GM18867 (cell line): ENCODE measurements around the gene OBSCN.
"Not testable (repeated sequence)": the region's sequence is repeated elsewhere in the genome, so short reads cannot be mapped to it uniquely, and the experiment has no call there.

Source experiments
- ATAC-seq: cut with Tn5 transposase; IDR thresholded peaks from one replicate; pipeline ENCODE4 v1.9.1; 2021; ENCODE audit warnings: mild to moderate bottlenecking, moderate library complexity; ENCODE audit not compliant: unreplicated experiment

Gene OBSCN

GRCh38 chr1:228171221-228171891 is 36.5 kb upstream of the OBSCN start:
- ATAC-seq = no peak

DNA sequence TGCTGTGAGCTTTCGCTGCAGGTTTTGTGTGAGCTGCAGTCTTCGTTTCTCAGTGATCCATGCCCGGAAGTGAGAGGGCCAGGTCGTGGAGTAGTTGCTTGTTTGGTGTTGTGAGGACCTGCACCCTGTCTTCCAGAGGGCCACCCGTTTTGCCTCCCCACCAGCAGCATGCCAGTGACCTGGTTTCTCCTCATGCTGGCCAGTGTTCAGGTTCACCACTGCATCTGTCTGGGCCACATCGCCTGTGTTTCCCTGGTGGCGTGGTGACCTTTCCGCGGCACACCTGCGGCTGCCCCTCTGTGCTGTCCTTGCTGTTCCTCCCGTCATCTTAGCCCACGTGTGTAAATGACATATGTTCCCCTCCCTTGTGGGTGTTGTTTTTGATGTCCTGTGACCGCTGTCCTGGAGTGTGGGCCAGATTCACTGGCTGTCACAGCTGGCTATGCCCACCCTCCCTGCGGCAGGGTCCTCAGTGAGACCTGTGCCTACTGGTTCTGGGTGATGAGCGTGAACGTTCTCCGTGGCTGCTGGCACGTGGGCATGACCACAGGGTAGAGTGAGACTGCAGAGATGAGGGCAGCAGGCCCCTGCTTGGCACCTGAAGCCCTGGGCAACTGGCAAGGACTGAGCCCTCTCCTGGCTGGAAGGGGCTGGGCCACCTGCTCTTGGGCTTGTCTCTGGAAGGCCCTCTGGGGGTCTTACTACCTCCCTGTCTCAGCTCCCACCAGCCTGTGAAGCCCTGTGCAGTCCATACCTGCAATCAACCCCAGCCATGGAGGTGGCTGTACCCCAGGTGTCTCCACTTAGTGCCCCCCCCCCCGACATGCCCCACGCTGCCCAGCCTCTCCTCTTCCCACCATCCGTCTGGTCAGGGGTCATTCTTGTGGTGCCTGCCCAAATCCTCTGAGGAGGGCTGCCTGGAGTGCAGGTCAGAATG is 35.0 kb upstream of the OBSCN start:
- no peak for ATAC-seq

DNA sequence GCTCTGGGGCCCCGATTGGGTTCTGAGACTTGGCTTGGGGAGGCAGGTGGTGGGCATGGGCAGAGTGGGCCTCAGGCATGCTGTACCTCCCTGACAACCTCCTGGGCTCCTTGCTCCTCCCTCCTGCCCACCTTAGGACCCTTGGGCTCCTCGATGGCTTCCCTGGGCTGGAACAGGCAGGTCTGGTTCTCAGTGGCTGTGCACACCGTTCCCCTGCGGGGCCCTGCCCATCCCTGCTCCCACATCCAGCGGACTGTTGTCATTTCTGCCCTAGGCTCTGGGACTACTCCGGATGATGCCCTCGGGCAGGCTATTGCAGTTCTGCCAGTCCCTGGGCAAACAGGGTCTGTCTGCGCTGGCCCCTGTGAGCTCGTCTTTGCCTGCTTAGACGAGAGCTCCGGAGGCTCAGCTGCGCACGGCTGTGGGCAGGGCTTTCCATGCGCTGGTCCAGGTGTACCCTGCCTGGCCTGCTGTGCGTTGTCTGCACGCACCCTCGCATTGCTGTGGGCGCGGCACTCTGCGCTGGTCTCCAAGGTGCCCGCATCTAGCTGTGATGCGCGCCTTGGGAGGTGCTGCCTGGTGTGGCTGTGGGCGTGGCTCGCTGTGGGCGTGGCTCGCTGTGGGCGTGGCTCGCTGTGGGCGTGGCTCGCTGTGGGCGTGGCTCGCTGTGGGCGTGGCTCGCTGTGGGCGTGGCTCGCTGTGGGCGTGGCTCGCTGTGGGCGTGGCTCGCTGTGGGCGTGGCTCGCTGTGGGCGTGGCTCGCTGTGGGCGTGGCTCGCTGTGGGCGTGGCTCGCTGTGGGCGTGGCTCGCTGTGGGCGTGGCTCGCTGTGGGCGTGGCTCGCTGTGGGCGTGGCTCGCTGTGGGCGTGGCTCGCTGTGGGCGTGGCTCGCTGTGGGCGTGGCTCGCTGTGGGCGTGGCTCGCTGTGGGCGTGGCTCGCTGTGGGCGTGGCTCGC is 34.0 kb upstream of the OBSCN start:
- ATAC-seq = not testable (repeated sequence)

DNA sequence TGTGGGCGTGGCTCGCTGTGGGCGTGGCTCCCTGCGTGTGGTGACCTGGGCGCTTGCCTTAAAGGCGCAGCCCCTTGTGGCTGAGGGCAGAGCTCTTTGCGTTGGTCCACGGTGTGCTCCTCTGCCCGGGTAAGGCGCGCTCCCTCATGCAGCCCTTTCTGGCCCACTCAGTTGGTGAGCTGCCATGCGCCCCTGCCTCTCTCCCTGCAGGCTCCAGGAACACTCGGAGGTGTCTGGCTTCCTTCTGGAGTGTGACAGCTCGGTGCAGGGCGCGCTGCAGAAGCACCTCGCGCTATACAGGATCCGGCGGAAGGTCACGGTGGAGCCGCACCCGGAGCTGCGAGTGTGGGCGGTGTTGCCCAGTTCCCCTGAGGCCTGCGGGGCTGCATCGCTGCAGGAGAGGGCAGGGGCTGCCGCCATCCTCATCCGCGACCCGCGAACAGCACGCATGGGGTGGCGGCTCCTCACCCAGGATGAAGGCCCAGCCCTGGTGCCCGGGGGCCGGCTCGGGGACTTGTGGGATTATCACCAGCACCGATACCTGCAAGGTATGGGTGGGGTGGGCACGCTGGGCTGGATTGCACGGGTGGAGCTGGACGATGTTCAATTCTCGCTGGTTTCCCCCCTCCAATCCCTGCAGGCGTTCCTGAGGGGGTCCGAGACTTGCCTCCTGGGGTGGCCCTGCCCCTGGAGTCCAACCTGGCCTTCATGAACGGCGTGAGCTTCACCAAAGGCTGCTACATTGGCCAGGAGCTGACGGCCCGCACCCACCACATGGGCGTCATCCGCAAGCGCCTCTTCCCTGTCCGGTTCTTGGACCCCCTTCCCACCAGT is 33.1 kb upstream of the OBSCN start:
- ATAC-seq = no peak

DNA sequence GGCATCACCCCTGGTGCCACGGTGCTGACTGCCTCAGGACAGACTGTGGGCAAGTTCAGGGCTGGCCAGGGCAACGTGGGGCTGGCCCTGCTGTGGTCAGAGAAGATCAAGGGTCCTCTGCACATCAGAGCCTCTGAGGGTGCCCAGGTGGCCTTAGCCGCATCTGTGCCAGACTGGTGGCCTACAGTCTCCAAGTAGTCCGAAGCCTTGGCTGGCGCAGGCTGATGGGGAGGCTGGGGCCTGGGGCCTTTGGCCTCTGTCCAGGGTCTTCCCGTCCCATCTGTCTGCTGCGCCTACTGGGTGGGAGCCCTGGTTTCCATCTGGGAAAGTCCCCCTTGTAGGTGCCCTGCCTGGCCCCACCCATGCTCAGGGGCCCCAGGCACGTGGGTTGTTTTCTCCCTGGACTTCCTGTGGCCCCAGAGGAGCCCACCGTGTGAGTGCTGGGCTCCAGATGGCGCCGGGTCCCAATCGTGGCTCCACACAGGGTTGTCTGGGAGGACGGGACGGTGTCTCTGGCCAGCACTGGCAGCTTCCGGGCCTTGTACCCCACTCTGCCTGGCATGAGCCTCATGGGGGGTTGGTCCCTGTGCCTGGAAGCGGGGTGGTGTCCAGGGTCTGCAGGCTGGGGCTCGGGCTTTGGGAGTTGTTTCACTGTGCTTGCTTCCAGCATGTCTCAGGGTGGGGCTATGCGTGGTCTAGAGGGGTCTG is 32.4 kb upstream of the OBSCN start:
- ATAC-seq = no peak

DNA sequence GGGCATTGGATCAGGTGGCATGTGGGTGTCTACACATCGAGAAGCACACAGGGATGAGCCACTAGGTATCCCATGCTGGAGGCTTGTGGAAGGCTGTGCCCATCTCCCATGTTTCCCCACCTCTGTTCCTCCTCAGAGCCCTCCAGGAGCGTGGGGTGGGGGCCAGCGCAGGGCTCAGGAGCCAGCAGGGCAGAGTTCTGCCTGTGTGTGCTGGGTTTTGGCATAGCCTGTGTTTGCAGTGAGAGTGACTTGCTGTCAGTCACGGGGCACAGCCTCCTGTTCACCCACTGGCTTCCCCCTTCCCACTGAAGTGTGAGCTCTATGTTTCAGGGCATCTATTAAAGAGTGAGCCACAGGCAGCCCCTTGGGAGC is 31.8 kb upstream of the OBSCN start:
- ATAC-seq = no peak

DNA sequence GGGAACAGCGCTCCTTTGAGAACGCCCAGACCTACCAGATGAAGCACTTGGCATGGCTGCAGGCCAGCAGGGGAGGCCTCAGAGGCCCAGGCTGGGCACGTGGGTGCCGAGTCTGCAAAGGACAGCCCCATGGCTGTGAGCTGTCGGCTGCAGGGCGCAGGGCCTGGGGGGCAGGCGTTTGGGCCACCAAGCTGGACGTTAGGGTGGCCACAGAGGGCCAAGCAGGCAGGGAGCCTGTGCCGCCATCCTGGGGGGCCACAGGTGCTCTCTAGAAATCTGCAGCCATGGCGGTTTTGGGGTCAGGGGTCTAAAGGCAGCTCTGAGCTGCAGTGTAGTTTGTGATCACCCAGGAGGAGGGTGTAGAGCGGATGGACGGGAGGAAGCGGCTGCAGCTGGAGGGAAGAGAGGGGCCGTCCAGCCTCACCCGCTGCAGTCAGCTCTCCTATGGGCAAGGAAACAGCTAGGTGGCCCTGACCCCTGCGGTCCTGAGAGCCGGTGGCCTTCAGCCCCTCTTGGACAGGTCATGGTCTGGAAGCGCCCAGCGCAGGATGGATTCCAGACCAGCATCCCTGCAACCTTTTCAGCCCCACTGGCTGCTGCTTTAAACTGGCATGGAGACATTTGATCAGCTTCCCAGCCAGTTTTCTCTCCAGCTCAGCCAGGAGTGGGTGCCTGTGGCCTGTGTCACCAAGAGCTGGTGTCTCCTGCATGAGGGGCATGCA is 31.2 kb upstream of the OBSCN start:
- ATAC-seq = no peak

DNA sequence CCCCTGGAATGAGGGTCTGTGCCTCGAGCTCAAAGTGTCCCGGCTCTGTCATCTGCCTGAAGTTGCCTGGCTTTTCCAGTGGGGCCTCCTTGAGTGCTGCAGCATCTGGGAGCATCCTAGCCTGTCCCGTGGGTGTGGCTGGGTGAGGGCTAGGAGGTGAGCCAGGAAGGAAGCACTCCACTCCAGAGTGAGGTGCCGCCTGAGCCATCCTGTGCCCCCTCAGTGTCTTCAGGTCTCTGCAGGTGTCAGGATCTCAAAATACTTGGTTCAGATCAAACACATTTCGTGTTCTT is 30.7 kb upstream of the OBSCN start:
- no peak for ATAC-seq

DNA sequence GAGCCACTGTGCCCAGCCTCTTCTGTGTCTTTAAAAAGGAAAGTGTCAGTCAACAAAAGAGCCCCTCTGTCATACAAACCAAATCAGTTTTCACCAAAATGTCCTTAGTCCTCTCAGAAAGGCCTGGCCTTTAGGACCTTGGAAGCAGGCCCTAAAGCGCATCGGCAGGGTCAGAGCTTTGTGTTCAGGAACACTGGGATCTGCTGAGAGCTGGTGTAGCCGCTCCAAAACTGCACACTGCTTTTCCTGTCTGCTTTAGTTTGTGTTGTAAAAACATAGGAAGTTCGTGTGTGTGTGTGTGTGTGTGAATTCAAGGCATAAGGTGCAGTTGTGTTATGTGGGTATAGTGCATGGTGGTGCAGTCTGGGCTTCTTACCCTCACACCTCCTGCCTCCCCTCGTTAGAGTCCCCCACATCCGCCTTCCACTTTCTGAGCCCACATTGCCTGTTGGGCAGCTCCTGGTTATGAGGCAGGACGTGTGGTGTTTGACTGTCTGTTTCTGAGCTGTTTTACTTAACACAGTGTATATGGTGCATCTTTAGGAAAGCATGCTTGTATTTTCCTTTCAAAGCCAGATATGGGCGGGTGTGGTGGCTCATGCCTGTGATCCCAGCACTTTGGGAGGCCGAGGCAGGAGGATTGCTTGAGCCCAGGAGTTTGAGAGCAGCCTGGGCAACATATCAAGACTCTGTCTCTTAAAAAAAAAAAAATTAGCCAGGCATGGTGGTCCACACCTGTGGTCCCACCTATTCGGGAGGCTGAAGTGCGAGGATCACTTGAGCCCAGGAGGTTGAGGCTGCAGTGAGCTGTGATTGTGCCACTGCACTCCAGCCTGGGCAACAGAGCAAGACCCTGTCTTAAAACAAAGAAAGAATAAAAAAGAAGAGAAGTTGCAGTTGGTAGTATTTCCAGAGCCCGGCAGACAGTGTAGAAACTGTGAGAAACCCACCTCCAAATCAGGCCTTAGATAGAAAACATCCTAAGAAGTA is 29.8 kb upstream of the OBSCN start:
- no peak for ATAC-seq

DNA sequence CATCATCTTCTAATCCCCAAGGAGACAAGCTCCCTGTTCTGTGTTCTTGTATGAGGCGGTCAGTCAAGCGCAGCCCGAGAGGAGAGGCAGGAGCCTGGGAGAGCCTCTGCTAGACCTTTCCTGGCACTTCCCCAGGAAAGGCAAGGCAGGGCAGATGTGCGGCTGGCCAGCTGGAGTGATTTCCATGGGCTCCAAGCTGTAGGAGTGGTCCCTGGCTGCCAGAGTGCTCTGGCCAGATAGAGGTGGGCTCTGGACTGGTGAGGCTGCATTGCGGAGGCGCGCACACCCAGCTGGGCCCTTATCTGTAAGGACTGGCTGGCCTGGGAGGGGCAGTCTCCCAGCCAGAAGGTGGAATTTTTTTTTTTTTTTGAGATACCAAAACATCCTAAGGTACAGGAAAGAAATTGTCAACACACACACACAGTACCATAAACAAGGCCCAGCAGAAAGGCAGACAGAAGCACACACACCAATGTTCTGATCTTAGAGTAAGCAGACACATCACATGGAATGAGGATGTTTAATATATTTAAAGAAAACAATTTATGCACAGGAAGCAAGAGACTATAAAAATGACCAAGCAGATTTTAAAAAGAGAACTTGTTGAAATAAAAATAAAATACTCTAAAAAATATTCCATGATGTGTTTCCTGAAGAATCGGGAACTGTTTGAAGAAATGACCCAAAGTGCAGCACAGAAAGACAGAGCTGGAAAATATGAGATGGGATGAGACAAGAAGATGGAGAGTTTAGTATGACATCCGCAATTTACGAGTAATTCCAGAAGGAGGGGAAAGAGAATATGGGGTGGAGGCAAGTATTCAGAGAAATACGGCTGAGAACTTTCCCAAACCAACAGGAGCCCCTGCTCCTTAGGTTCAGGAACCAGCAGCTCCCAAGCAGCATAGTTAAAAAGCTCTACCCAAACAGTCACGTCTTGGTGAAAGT is 28.8 kb upstream of the OBSCN start:
- ATAC-seq = no peak

DNA sequence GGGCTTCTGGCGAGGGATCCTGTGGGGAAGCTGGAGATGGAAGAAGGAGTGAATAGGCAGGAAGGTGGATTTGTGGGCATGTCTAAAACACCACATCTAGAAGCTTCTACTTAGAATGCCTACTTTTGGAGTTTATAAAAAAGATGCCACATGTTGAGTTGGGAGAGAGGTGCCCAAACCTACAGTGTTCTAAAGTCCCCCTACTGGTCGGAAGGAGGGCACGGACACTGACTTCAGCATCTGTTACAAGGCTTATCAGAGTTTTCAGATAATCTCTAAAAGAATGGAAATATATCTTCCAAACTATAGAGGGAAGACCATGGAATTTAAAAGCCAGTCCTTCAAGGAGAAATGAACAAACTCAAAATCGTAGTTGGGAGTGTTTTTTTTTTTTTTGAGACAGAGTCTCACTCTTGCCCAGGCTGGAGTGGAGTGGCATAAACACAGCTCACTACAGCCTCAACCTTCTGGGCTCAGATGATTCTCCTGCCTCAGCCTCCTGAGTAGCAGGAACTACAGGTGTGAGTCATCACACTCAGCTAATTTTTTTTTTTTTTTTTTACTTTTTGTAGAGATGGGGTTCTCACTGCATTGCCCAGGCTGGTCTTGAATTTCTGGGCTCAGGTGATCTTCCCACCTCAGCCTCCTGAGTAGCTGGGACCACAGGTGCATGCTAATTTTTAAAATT is 27.4 kb upstream of the OBSCN start:
- no peak for ATAC-seq

DNA sequence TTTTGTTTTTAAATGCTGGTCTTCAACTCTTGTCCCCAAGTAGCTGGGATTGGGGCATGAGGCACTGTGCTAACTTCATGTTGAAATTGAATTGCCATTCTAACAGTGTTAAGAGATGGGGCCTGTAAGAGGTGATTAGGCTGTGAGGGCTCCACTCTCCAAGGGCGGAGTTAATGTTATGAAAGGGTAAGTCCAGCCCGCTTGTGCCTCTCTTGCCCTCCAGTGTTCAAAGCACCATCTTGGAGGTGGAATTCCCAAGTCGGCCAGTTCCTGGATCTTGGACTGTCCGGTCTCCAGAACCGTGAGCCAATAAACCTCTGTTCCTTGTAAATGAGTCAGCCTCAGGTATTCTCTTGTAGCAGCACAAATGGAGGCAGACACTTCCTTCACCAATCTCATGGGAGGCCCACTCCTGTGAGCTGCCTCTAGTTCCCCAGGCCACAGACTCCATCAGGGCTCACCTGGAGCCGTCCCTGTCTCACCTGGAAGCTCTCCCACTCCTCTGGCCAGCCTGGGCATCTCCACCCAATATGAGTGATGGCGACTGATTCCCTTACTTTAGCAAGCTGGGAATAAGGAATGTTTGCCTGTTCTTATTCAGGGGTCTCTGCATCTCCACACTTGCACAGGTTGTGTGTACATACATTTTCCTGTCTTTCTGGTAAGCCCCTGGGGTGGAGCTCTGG is 26.7 kb upstream of the OBSCN start:
- no peak for ATAC-seq

DNA sequence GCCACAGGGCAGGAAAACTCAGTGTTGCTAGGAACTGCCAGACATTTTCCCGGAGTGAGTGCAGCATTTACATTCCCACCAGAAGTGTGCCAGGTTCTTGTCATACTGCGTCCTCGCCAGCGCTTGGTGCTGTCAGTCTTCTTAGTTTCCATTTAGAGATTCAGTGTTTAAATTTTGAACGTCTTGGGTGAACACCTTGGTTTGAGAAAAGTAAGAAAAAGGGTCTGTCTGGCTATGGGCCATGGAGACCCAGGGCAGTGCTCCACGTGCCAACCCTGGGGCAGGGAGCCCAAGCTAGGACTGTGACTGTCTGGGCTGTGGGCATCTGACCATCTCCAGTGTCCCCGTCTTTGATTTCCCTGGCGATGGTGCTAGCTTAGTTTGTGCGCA is 26.2 kb upstream of the OBSCN start:
- no peak for ATAC-seq

GRCh38 chr1:228182296-228183030 is 25.4 kb upstream of the OBSCN start:
- ATAC-seq = no peak

DNA sequence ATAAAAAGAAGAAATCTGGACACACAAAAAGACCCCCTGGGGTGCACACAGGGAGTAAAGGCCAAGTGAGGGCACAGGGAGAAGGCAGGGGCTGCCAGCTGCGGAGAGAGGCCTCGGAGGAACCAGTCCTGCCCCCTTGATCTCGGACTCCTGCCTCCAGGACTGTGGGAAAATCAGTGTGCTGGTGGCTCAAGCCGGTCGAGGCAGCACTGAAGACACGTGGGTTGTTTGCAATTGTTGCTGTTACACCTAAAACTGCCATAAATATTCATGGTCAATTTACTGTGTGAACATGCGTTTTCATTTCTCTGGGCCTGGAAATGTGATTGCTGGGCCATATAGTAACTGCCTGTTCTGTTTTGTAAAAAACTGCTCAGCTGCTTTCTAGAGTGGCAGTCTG is 23.7 kb upstream of the OBSCN start:
- no peak for ATAC-seq
